Psoas muscle (tissue), 8 donors: ENCODE measurements around the gene TOGARAM1. TPM values are rescaled to one million over a fixed set of nuclear protein-coding genes. Genes with fewer than 3 reads are reported as not detected.

Source experiments
- ATAC-seq, 4 donors: fragments of 200-7000 bp; cut with Tn5 transposase; one replicate each; pipeline ENCODE4 v1.9.1; 2020; ENCODE audit warnings: moderate library complexity in 3 of 4, mild to moderate bottlenecking in 2 of 4
- DNase-seq, 2 donors: peaks; one replicate each; pipeline ENCODE4 v3.0.0-alpha.2; 2020
- H3K27ac ChIP-seq: fragments of 200-600 bp; one replicate; pipeline ENCODE4 v1.8.0; 2022
- H3K27me3 ChIP-seq, 3 donors: fragments of 200-600 bp in 1 of 3; one replicate each; pipeline versions ENCODE4 v1.6.1 to v1.8.0; 2013 to 2022; ENCODE audit warnings: low read length in 2 of 3, mild to moderate bottlenecking in 2 of 3, moderate library complexity in 1 of 3; ENCODE audit not compliant: insufficient read depth in 3 of 3
- H3K36me3 ChIP-seq, 2 donors: fragments of 200-600 bp in 1 of 2; one replicate each; pipeline versions ENCODE4 v1.6.1 to v1.8.0; 2013 to 2022; ENCODE audit warnings: low read depth in 1 of 2, mild to moderate bottlenecking in 1 of 2, moderate library complexity in 1 of 2; ENCODE audit not compliant: insufficient read depth in 1 of 2
- H3K4me1 ChIP-seq: fragments of 200-600 bp; one replicate; pipeline ENCODE4 v1.8.0; 2022
- H3K4me3 ChIP-seq: fragments of 200-600 bp; one replicate; pipeline ENCODE4 v1.8.0; 2022; ENCODE audit warnings: mild to moderate bottlenecking
- H3K9me3 ChIP-seq: fragments of 200-600 bp; one replicate; pipeline ENCODE4 v1.8.0; 2022
- CTCF ChIP-seq: fragments of 200-600 bp; IDR thresholded peaks from one replicate; pipeline ENCODE4 v1.8.0; 2022; ENCODE audit warnings: antibody characterized with exemption
- WGBS, 3 donors: extraction: QIAGEN DNeasy Blood & Tissue Kit; methylation state at CpG; one replicate each; pipeline versions ENCODE4 v1.1.6 to v1.1.7; 2013; 5-methylcytosine and 5-hydroxymethylcytosine counted together
- intact Hi-C, 2 donors: fragments of 100-400 bp; cut with DNase I; formaldehyde crosslinking; loops; one replicate each; pipeline versions ENCODE4 v1.11.0 to v1.14.2; 2022
- polyA plus RNA-seq, 3 donors: library from polyadenylated mRNA; stranded (reverse); fragments of 200-250 nt; gene quantifications; one replicate each; pipeline ENCODE4 v1.2.3, GENCODE V29; 2013
- total RNA-seq, 4 donors: library from RNA; stranded (reverse); fragmentation: NEBNext Ultra II Directional in 2 of 4; extraction: Animal tissue kit (Norgen Biotek cat#: 25700) in 2 of 4; gene quantifications; one replicate each; pipeline versions ENCODE4 v1.2.1 to v1.2.4, GENCODE V29; 2021 to 2023
- donor health status: healthy with polysubstance abuse.
- donor health status: DM: no; HTN: no; CAD: no; lungs with moderate emphysema.
- donor health status: Bipolar disorder and iron deficiency.
- donor health status: healthy.
- donor health status: DM: yes; HTN: yes; CAD: no.
- donor health status: DM: no; HTN: no; CAD: no.
- donor health status: DM: no; HTN: no; CAD: no.
- donor health status: DM: yes; HTN: yes; CAD: no.

The TOGARAM1 gene
- total and polyA plus RNA-seq, 7 donors, result 5.1 to 16.0 (median 9.1) TPM

GRCh38 chr14:45038256-45038655 is 76.3 kb downstream of the TOGARAM1 start:
- Histone ChIP-seq H3K9me3 (no peaks in the 10 kb centered on the region), H3K36me3 (peaks cover 0 to 52% of the 10 kb centered on the region in 2 donors), H3K4me3 (no peak overlapping the region), H3K27ac (no peak overlapping the region), H3K27me3 (no peaks in the 10 kb centered on the region), H3K4me1 (no peaks in the 10 kb centered on the region)
- no peak for ATAC-seq
- DNase-seq, result no peak
- TF ChIP-seq CTCF, result no peak
- intact Hi-C loops, result no loop called here
- WGBS, 3 donors, result 85 to 100% (median 88%) methylated on average over 5 of the region's 5 CpGs

GRCh38 chr14:45038865-45039264 is 76.9 kb downstream of the TOGARAM1 start:
- H3K27me3 ChIP-seq, result no peaks in the 10 kb centered on the region
- H3K4me1 ChIP-seq, result no peaks in the 10 kb centered on the region
- no peak overlapping the region for H3K27ac ChIP-seq
- intact Hi-C loops, result no loop called here
- H3K36me3 ChIP-seq, result peaks cover 0 to 50% of the 10 kb centered on the region in 2 donors
- 98 to 99% (median 98%) methylated on average over 5 of the region's 5 CpGs for WGBS, 3 donors
- DNase-seq (no peak), ATAC-seq (no peak)
- no peak for TF ChIP-seq CTCF
- no peak overlapping the region for H3K4me3 ChIP-seq
- H3K9me3 ChIP-seq, result no peaks in the 10 kb centered on the region

GRCh38 chr14:45039390-45039789 is 77.4 kb downstream of the TOGARAM1 start:
- H3K27me3 ChIP-seq, result no peaks in the 10 kb centered on the region
- intact Hi-C loops, result no loop called here
- no peak for DNase-seq
- 97 to 100% (median 100%) methylated on average over 2 of the region's 2 CpGs for WGBS, 3 donors
- ATAC-seq, result no peak
- no peaks in the 10 kb centered on the region for H3K9me3 ChIP-seq
- no peak overlapping the region for H3K4me3 ChIP-seq
- no peak for TF ChIP-seq CTCF
- H3K27ac ChIP-seq, result no peak overlapping the region
- no peaks in the 10 kb centered on the region for H3K4me1 ChIP-seq
- peaks cover 0 to 52% of the 10 kb centered on the region in 2 donors for H3K36me3 ChIP-seq

- no peak for ATAC-seq
- 92 to 96% (median 95%) methylated on average over 5 of the region's 5 CpGs for WGBS, 3 donors
- Histone ChIP-seq H3K9me3 (no peaks in the 10 kb centered on the region), H3K4me3 (no peak overlapping the region), H3K4me1 (no peaks in the 10 kb centered on the region), H3K27ac (no peak overlapping the region), H3K27me3 (no peaks in the 10 kb centered on the region), H3K36me3 (peaks cover 0 to 59% of the 10 kb centered on the region in 2 donors)
- no peak for DNase-seq
- TF ChIP-seq CTCF, result no peak
- intact Hi-C loops, result no loop called here
Observed at GRCh38 chr14:45041641-45042040, 79.7 kb downstream of the TOGARAM1 start.

GRCh38 chr14:45044638-45045037 is 82.6 kb downstream of the TOGARAM1 start:
- H3K36me3 ChIP-seq, result peaks cover 0 to 62% of the 10 kb centered on the region in 2 donors

More at GRCh38 chr14:45044638-45045037, 82.6 kb downstream of the TOGARAM1 start:
- intact Hi-C loops, result no loop called here
- Histone ChIP-seq H3K27me3 (no peaks in the 10 kb centered on the region), H3K9me3 (no peaks in the 10 kb centered on the region), H3K4me3 (no peak overlapping the region), H3K4me1 (no peaks in the 10 kb centered on the region), H3K27ac (no peak overlapping the region)
- TF ChIP-seq CTCF, result no peak
- WGBS, 3 donors, result 92 to 94% (median 94%) methylated on average over 5 of the region's 5 CpGs
- ATAC-seq (no peak), DNase-seq (no peak)
